Mesenteric fat pad (tissue), 1 donor: Measurements from ENCODE around the gene TNIK. TPM values are rescaled to one million over a fixed set of nuclear protein-coding genes. Genes with fewer than 3 reads are reported as not detected.
"Not testable (repeated sequence)": the region's sequence is repeated elsewhere in the genome, so short reads cannot be mapped to it uniquely, and the experiment has no call there.

Experiments used
- DNase-seq: peaks from one replicate; pipeline ENCODE4 v3.0.0-alpha.2; 2020; ENCODE audit warnings: low spot score
- total RNA-seq: library from RNA; stranded (reverse); fragmentation: NEBNext Ultra II Directional; extraction: Animal tissue kit (Norgen Biotek cat#: 25700); gene quantifications from one replicate; pipeline ENCODE4 v1.2.1, GENCODE V29; 2021
- donor health status: DM: yes; HTN: yes; CAD: no.

TNIK gene
- total RNA-seq, 1 donor from 2014 or later, result 3.7 TPM

DNA sequence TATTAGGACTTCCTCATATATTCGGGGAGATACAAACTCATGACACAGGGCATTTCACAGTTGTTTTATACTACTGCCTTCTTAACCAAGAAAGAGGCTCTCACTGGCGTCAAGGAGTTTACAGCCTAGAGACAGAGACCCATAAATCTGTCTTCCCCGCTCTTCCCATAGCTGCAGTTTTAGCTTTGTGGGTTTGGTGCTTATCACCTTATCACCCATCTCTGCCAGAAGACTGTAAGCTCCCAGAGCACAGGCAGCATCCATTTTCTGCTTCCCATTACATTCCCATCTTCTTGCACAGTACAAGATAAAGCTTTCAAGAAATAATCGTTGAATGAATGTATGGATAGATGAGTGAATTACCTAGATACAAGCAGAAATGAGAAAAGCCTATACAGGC, 144.3 kb downstream of the TNIK start:
- no peak for DNase-seq

GRCh38 chr3:171315101-171315500, 145.1 kb downstream of the TNIK start:
- no peak for DNase-seq

DNA sequence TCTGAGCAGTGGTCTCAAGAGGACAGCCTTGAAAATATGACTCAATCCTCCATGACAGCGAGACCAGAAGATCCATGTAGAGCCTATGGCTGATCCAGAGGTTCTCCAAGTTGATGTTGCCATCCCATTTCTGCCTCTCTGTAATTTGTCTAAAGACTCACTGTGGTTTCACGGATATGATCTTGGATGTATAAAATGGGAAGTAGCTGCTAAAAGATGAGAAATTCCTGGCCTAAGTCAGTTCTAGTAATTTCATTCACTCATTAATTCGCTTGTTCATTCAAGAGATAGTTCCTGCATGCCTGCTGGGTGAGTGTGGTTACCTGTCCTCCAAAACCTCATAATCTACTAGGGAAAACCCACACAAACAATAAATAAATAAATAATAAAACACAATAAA, 145.9 kb downstream of the TNIK start:
- no peak for DNase-seq

GRCh38 chr3:171313702-171314101, 146.5 kb downstream of the TNIK start:
- DNase-seq, result no peak

GRCh38 chr3:171312741-171313140, 147.5 kb downstream of the TNIK start:
- DNase-seq, result no peak

DNA sequence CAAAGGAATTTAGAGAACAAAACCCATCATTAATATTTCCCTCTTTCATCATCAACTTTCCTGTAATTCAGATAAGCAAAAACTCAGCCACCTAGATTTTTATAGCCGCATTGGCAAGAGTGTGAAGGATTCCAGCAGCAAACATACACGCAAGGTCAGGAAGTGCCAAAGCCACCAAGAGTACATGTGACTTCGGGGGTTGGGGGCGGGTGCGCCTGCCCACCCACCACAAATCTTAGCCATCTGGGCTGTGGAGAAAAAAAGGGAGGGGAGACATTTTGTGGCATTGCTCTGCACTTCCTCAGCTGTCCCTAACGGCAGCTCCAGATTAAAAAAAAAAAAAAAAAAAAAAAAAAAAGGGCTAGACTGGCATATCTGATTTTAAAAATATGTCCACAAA, 148.4 kb downstream of the TNIK start:
- no peak for DNase-seq

- DNase-seq, result no peak
These were observed 150.3 kb downstream of the TNIK start for GRCh38 chr3:171309906-171310359.

GRCh38 chr3:171307988-171308387, 152.2 kb downstream of the TNIK start:
- DNase-seq, result no peak

GRCh38 chr3:171307046-171307585, 153.1 kb downstream of the TNIK start:
- DNase-seq, result no peak

- DNase-seq, result no peak
These were observed 153.6 kb downstream of the TNIK start for GRCh38 chr3:171306631-171307030.

- not testable (repeated sequence) for DNase-seq
These were observed 154.4 kb downstream of the TNIK start for GRCh38 chr3:171305823-171306222.

DNA sequence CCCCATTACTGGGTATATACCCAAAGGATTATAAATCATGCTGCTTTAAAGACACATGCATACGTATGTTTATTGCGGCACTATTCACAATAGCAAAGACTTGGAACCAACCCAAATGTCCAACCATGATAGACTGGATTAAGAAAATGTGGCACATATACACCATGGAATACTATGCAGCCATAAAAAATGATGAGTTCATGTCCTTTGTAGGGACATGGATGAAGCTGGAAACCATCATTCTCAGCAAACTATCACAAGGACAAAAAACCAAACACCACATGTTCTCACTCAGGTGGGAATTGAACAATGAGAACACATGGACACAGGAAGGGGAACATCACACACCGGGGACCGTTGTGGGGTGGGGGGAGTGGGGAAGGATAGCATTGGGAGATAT, 155.7 kb downstream of the TNIK start:
- not testable (repeated sequence) for DNase-seq

DNA sequence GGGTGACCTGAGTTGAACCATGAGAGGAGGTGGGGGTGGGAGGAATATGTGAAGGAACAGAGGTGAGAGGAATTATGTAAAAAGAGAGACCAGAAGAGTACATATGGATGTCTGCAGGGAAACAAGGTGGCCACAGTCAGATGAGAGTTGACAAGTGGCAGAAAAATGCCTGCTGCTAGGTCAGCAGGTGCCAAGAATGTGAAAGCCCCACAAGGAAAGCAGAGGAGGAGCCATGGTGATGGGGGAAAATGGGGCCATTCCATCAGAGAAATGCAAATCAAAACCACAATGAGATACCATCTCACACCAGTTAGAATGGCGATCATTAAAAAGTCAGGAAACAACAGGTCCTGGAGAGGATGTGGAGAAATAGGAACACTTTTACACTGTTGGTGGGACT, 156.2 kb downstream of the TNIK start:
- DNase-seq, result not testable (repeated sequence)

DNA sequence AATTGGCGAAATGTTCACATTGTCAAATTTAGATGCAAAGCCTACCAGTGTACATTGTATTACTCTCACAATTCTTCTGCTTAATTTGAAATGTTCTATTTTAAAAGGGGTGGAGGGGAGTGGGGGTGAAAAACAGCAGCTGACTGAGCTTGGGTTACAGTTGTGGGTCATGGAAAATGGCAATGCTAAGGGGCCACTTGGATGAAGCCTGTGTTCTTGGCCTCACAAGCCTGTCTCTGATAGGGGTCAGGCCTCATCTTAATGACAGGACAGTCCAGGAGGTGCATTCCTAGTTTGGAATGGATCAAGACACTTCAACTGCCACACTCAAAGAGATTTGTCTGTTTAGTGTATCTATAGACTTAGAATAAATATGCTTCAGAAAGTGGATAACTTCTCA, 158.2 kb downstream of the TNIK start:
- DNase-seq, result no peak

GRCh38 chr3:171301002-171301401, 159.2 kb downstream of the TNIK start:
- no peak for DNase-seq

GRCh38 chr3:171297951-171298350, 162.3 kb downstream of the TNIK start:
- no peak for DNase-seq

- no peak for DNase-seq
These were observed 163.0 kb downstream of the TNIK start for GRCh38 chr3:171297207-171297606.

- no peak for DNase-seq
These were observed 164.5 kb downstream of the TNIK start for GRCh38 chr3:171295484-171296373.

DNA sequence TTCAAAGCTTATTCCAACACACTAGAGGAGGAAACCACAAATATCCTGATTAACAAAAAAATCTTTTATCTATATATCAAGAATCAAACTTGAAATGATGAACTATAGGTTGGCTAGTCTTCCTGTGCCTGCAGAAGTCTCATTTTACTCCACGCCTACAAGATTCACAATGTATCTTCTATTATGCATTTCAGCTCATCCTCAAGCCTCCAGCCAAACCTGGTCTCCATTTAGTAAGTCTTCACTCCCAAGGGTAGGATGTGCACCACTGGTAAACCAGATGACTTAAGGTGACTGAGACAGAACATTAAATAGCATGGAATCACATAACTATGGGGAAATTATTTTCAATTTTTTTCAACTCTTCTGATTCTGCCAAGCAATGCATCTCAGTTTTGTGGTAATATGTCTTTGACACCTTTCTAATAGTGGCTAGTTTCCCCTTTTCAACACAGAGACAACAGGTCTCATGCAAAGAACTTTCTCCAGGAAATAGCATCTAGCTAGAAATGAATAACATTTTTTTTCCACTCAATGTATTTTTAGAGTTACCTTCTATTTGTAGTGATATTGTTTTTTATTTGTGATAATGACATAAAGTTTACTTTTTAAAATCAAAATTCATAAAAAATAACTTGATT, 166.9 kb downstream of the TNIK start:
- DNase-seq, result no peak

- no peak for DNase-seq
These were observed 169.5 kb downstream of the TNIK start for GRCh38 chr3:171290680-171291079.

DNA sequence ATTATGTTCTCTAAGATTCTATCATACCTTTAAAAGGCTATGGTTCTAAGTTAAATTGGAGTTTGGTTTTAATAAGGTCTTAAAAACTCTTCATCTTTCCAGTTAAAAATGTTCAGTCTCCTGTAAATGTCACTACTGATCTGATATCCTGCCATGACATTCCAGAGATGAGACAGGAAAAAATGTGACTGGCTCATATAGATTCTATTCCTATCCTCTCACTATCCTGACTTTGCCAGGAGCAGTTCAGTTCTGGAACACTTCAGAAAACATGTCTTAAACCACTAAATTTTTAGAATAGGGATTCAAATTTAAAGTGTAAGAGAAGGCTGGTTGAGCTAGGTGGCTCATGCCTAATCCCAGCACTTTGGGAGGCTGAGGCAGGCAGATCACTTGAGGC, 170.9 kb downstream of the TNIK start:
- no peak for DNase-seq

DNA sequence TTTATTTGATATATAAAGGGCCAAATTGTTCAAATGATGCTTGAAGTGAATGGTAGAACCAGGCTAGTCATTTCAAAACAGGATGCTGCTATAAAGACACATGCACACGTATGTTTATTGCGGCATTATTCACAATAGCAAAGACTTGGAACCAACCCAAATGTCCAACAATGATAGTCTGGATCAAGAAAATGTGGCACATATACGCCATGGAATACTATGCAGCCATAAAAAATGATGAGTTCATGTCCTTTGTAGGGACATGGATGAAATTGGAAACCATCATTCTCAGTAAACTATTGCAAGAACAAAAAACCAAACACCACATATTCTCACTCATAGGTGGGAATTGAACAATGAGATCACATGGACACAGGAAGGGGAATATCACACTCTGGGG, 172.4 kb downstream of the TNIK start:
- DNase-seq, result not testable (repeated sequence)
